Fibroblast of skin of right biceps (primary cell): ENCODE data around the gene PTPRM.

Experiments
- DNase-seq: peaks from one replicate; pipeline ENCODE4 v3.0.0-alpha.2; 2013

PTPRM gene

GRCh38 chr18:7873316-7873715 lies 306.2 kb downstream of the PTPRM start:
- no peak for DNase-seq

GRCh38 chr18:7876354-7877104 lies 309.4 kb downstream of the PTPRM start:
- DNase-seq: no peak

GRCh38 chr18:7877609-7878008 lies 310.5 kb downstream of the PTPRM start:
- DNase-seq: no peak

- DNase-seq: peak; percentile 20
These were observed 311.4 kb downstream of the PTPRM start for GRCh38 chr18:7878265-7879211.

- DNase-seq: no peak
These were observed 312.6 kb downstream of the PTPRM start for GRCh38 chr18:7879717-7880116.

GRCh38 chr18:7885865-7886264 lies 318.7 kb downstream of the PTPRM start:
- DNase-seq: no peak

- DNase-seq: no peak
These were observed 319.3 kb downstream of the PTPRM start for GRCh38 chr18:7886436-7886835.

GRCh38 chr18:7889515-7889914 lies 322.4 kb downstream of the PTPRM start:
- DNase-seq: no peak

- no peak for DNase-seq
These were observed 323.0 kb downstream of the PTPRM start for GRCh38 chr18:7890075-7890474.

GRCh38 chr18:7892556-7892955 lies 325.4 kb downstream of the PTPRM start:
- no peak for DNase-seq

- DNase-seq: no peak
These were observed 327.5 kb downstream of the PTPRM start for GRCh38 chr18:7894592-7894991.

GRCh38 chr18:7895346-7895745 lies 328.2 kb downstream of the PTPRM start:
- DNase-seq: no peak

GRCh38 chr18:7896161-7896560 lies 329.0 kb downstream of the PTPRM start:
- no peak for DNase-seq

GRCh38 chr18:7896805-7897518 lies 329.8 kb downstream of the PTPRM start:
- DNase-seq: peak; percentile 15

GRCh38 chr18:7898181-7898580 lies 331.1 kb downstream of the PTPRM start:
- DNase-seq: no peak

GRCh38 chr18:7899078-7899477 lies 332.0 kb downstream of the PTPRM start:
- no peak for DNase-seq

- DNase-seq: no peak
These were observed 333.0 kb downstream of the PTPRM start for GRCh38 chr18:7900091-7900490.

- DNase-seq: no peak
These were observed 334.5 kb downstream of the PTPRM start for GRCh38 chr18:7901657-7902056.

- peak; percentile 37 for DNase-seq
These were observed 335.3 kb downstream of the PTPRM start for GRCh38 chr18:7902399-7902839.

GRCh38 chr18:7904529-7904928 lies 337.4 kb downstream of the PTPRM start:
- peak; percentile 80 for DNase-seq

GRCh38 chr18:7908681-7909299 lies 341.7 kb downstream of the PTPRM start:
- DNase-seq: no peak

- DNase-seq: no peak
These were observed 347.9 kb downstream of the PTPRM start for GRCh38 chr18:7914834-7915670.
